Esophagus muscularis mucosa (tissue), 4 donors: ENCODE data around the gene CTIF. TPM values are rescaled to one million over a fixed set of nuclear protein-coding genes. Genes with fewer than 3 reads are reported as not detected.

Experiments
- DNase-seq: peaks from one replicate; pipeline ENCODE4 v3.0.0-alpha.2; 2017; ENCODE audit errors: extremely low spot score
- H3K27ac ChIP-seq, 4 donors: fragments of 200-600 bp; sonication (generic); replicated peaks in 1 of 4; 1 replicate in 3 of 4; 2 replicates in 1 of 4; pipeline ENCODE4 v1.5.1; 2016 to 2019; ENCODE audit warnings: mild to moderate bottlenecking in 1 of 4
- H3K27me3 ChIP-seq, 4 donors: fragments of 200-600 bp; sonication (generic); one replicate each; pipeline versions ENCODE4 v1.5.1 to v1.6.0; 2016 to 2019
- H3K36me3 ChIP-seq, 4 donors: fragments of 200-600 bp; sonication (generic); one replicate each; pipeline ENCODE4 v1.5.1; 2016 to 2019
- H3K4me1 ChIP-seq, 4 donors: fragments of 200-600 bp; sonication (generic); one replicate each; pipeline ENCODE4 v1.5.1; 2016 to 2019
- H3K4me3 ChIP-seq, 4 donors: fragments of 200-600 bp; sonication (generic); 1 replicate in 2 of 4; 2 replicates in 2 of 4; pipeline ENCODE4 v1.5.1; 2016 to 2019; ENCODE audit warnings: mild to moderate bottlenecking in 4 of 4, moderate library complexity in 1 of 4
- H3K9me3 ChIP-seq, 4 donors: fragments of 200-600 bp; sonication (generic); 1 replicate in 3 of 4; 2 replicates in 1 of 4; pipeline ENCODE4 v1.5.1; 2016 to 2019
- CTCF ChIP-seq, 3 experiments: fragments of 200-600 bp in 2 of 3; fragments of 450-650 bp in 1 of 3; sonication (generic) in 2 of 3; IDR thresholded peaks; one replicate each; pipeline ENCODE4 v1.5.1; 2017 to 2019; ENCODE audit warnings: antibody characterized with exemption in 3 of 3, mild to moderate bottlenecking in 2 of 3, moderate library complexity in 1 of 3
- EP300 ChIP-seq: sonication (generic); formaldehyde crosslinking; IDR thresholded peaks from one replicate; pipeline ENCODE4 v1.6.1; 2017; ENCODE audit warnings: antibody characterized with exemption
- POLR2A ChIP-seq: fragments of 450-650 bp; IDR thresholded peaks from one replicate; pipeline ENCODE4 v1.6.1; 2017; ENCODE audit warnings: antibody characterized with exemption, moderate library complexity, mild to moderate bottlenecking, low read depth
- POLR2AphosphoS5 ChIP-seq, 2 donors: sonication (generic); formaldehyde crosslinking; IDR thresholded peaks; one replicate each; pipeline ENCODE4 v1.6.1; 2017; ENCODE audit warnings: antibody characterized with exemption in 2 of 2
- WGBS: methylation state at CpG from one replicate; pipeline ENCODE4 v1.1.5; 2018; 5-methylcytosine and 5-hydroxymethylcytosine counted together
- intact Hi-C: fragments of 100-400 bp; cut with DNase I; formaldehyde crosslinking; loops from one replicate; pipeline ENCODE4 v1.15.1; 2023
- total RNA-seq, 4 donors: library from RNA; depleted of rRNA; stranded (reverse); fragments of >200 nt; gene quantifications; one replicate each; pipeline versions ENCODE4 v1.1.0 to v1.2.1, GENCODE V29; 2016

Gene CTIF
- total RNA-seq, 4 donors from 2014 or later, result 63.1 to 137 (median 87.7) TPM

GRCh38 chr18:48693625-48694262 is 154.9 kb downstream of the CTIF start:
- intact Hi-C loops, result no loop called here
- Histone ChIP-seq H3K36me3 (peaks cover 4 to 24% (median 11%) of the 10 kb centered on the region in 4 donors), H3K9me3 (no peaks in the 10 kb centered on the region), H3K4me3 (no peak overlapping the region), H3K27me3 (no peaks in the 10 kb centered on the region), H3K27ac (no peak overlapping the region), H3K4me1 (peaks cover 8 to 33% (median 10%) of the 10 kb centered on the region in 4 donors)
- TF ChIP-seq EP300, result no peak
- no peak for TF ChIP-seq POLR2A
- no peak for DNase-seq
- WGBS, result 89% methylated on average over 8 of the region's 8 CpGs

GRCh38 chr18:48694295-48694694 is 155.5 kb downstream of the CTIF start:
- no peaks in the 10 kb centered on the region for H3K27me3 ChIP-seq
- intact Hi-C loops, result no loop called here
- no peak for DNase-seq
- H3K36me3 ChIP-seq, result peaks cover 4 to 21% (median 11%) of the 10 kb centered on the region in 4 donors
- H3K9me3 ChIP-seq, result no peaks in the 10 kb centered on the region
- no peak for TF ChIP-seq POLR2A
- no peak for TF ChIP-seq CTCF (IDR thresholded peaks at IDR 0.05)
- TF ChIP-seq EP300, result no peak
- no peak for TF ChIP-seq POLR2AphosphoS5 (IDR thresholded peaks at IDR 0.05)
- H3K4me1 ChIP-seq, result peaks cover 5 to 27% (median 9%) of the 10 kb centered on the region in 4 donors
- no peak overlapping the region for H3K27ac ChIP-seq
- whole genome bisulfite sequencing, result 88% methylated on average over 5 of the region's 5 CpGs
- H3K4me3 ChIP-seq, result no peak overlapping the region

GRCh38 chr18:48695671-48696070 is 156.8 kb downstream of the CTIF start:
- H3K36me3 ChIP-seq, result peaks cover 0 to 24% (median 6%) of the 10 kb centered on the region in 4 donors
- WGBS, result 89% methylated on average over 9 of the region's 9 CpGs
- no peak overlapping the region for H3K4me3 ChIP-seq
- intact Hi-C loops, result no loop called here
- TF ChIP-seq POLR2AphosphoS5 (IDR thresholded peaks at IDR 0.05) (no peak), POLR2A (no peak), EP300 (no peak), CTCF (IDR thresholded peaks at IDR 0.05) (no peak)
- no peaks in the 10 kb centered on the region for H3K27me3 ChIP-seq
- DNase-seq, result no peak
- H3K4me1 ChIP-seq, result peaks cover 5 to 27% (median 9%) of the 10 kb centered on the region in 4 donors
- H3K9me3 ChIP-seq, result no peaks in the 10 kb centered on the region
- H3K27ac ChIP-seq, result no peak overlapping the region

- intact Hi-C loops, result no loop called here
- WGBS, result 97% methylated on average over 8 of the region's 8 CpGs
- H3K27me3 ChIP-seq, result no peaks in the 10 kb centered on the region
- no peaks in the 10 kb centered on the region for H3K9me3 ChIP-seq
- no peak for TF ChIP-seq CTCF (IDR thresholded peaks at IDR 0.05)
- no peak for TF ChIP-seq POLR2A
- TF ChIP-seq EP300, result no peak
- no peak for TF ChIP-seq POLR2AphosphoS5 (IDR thresholded peaks at IDR 0.05)
- H3K4me1 ChIP-seq, result peaks cover 5 to 27% (median 9%) of the 10 kb centered on the region in 4 donors
- no peak overlapping the region for H3K4me3 ChIP-seq
- H3K27ac ChIP-seq, result no peak overlapping the region
- no peak for DNase-seq
- peaks cover 0 to 19% (median under 1%) of the 10 kb centered on the region in 4 donors for H3K36me3 ChIP-seq
Measured at GRCh38 chr18:48696218-48696617, 157.4 kb downstream of the CTIF start.

- no peaks in the 10 kb centered on the region for H3K9me3 ChIP-seq
- H3K4me3 ChIP-seq, result no peak overlapping the region
- H3K36me3 ChIP-seq, result peaks cover 0 to 13% (median 0%) of the 10 kb centered on the region in 4 donors
- DNase-seq, result no peak
- H3K27me3 ChIP-seq, result no peaks in the 10 kb centered on the region
- 70% methylated on average over 1 of the region's 1 CpG for WGBS
- intact Hi-C loops, result no loop called here
- TF ChIP-seq CTCF (IDR thresholded peaks at IDR 0.05) (no peak), EP300 (no peak), POLR2A (no peak), POLR2AphosphoS5 (IDR thresholded peaks at IDR 0.05) (no peak)
- no peak overlapping the region for H3K27ac ChIP-seq
- peaks cover 5 to 34% (median 12%) of the 10 kb centered on the region in 4 donors for H3K4me1 ChIP-seq
Measured at GRCh38 chr18:48697441-48697840, 158.6 kb downstream of the CTIF start.
